HG03108 (cell line): ENCODE results near the gene STX18.
A peak's percentile ranks its signal among the peaks of the same experiment; 100 is the strongest.
"Not testable (repeated sequence)": the region's sequence is repeated elsewhere in the genome, so short reads cannot be mapped to it uniquely, and the experiment has no call there.

Experiments used
- ATAC-seq: cut with Tn5 transposase; IDR thresholded peaks from one replicate; pipeline ENCODE4 v1.9.1; 2021; ENCODE audit warnings: moderate library complexity; ENCODE audit not compliant: unreplicated experiment

STX18 gene

DNA sequence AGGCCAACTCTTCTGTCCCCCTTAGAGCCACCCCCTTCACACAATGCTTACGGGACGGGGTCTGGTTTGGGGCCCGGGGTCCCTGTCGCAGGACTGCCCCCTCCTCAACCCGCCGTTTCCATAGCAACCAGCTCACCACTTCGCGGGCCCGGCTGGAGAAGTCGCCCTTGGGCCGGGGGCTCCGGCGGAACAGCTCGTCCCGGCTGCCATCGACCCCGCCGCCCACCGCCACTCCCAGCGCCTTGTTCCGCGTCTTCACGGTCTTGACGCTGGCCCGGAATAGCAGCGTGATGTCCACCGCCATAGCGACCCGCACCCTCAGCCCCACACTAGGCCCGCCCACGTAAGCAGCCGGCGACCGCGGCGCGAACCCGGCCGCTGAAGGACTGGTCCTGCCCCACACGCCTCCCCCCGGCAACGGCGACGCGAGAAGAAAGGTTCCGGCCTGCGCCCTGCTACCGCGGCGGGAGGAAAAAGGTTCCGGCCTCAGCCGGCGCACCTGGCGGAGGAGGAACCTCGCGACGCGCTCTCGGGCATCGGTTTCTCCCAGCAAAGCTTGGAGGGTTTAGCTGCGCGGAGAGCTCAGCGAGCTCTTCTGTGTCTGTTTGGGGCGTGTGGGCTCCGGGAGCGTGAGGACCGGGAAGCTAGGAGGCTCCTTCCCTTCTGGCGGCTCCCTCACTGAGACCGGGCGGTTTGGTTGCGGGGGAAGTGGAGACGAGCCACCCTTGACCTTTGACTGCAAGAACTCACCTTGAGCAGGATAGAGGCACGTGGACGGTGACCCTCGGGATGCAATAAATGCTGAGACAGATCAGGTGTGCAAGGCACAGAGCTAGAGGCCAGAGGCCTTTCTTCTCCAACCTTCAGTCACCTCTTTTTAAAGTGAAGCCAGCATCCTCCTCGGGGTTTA lies at the start of gene STX18:
Gene STX18, minus strand, starts transcription at position 388 of the 910 bp plus-strand sequence. Its CDS starts 84 bp downstream, at position 304.
- peak; percentile 91 for ATAC-seq

DNA sequence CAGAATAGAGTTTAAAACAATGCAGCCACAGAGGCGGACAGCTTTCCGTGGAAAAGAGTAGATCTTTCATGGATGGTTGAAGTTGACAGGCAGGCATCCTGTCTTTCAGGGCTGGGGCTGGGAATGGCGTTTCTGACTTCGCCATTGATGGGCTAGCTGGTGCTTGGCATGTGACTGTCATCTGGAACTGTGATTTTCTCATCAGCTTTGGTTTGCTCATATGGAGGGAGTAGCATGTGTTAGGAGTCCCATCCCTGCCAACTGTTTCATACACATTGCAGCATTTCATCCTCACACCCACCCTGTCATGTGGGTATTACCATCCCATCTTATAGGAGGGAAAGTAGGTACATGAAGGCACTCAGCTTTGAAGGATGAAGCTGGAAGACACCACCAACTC lies 49.2 kb upstream of the STX18 start:
- no peak for ATAC-seq

DNA sequence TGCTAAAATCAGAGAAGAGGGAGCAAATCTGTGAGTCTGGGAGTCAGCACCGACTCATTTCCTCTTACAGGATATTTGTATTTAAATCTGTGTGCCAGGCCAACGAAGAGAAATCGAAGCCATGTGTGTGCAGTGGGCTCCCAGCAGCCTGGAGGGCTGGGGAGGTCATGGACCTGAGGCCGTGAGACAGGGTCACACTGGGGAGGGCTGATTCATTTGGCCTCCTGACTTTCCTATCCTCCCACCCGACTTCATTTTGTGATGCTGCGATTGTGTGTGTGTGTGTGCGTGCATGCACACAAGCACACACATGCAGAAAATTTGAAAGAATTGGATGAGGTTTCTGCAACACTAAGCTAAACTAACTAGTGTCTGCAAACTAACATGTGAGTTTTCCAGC lies 48.7 kb upstream of the STX18 start:
- ATAC-seq = no peak

DNA sequence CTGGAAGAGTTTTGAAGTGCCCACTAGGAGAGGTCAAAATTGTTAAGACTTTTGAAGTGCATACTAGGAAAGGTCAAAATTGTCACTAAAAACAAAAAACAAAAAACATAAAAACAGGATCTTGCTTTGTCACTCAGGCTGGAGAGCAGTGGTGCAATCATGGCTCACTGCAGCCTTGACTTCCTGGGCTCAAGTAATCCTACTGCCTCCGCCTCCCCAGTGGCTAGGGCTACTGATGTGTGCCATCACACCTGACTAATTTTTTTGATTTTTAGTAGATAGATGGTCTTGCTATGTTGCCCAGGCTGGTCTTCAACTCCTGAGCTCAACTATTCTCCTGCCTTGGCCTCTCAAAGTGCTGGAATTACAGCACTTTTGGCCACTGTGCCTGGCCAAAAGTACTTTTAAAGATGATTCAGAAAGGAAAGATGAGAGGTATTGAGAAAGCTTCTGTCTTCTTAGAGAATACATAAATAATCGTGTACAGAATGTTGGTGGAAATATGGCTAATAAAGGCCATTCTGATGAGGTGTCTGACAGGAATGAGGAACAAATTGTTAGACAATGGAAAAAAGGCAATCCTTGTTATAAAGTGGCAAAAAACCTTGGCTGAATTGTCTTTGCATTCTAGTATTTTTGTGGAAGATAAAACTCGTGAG lies 43.3 kb upstream of the STX18 start:
- ATAC-seq = no peak

DNA sequence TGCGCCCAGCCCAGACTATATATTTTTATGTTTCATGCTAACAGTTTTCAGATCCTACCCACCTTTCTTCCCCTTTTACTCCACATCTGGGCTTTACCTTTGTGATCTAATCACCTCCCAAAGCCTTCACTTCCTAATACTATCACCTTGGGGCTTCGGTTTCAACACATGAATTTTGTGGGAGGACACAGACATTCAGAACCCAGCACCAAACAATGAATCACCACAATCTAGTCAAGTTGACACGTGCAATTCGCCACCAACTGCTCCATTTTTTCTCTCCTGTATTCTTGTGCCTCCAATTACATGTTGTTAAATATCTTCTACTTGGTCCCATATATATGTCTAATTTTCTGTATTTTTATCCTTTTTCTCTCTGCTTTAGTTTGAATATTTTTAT lies 41.8 kb upstream of the STX18 start:
- no peak for ATAC-seq

DNA sequence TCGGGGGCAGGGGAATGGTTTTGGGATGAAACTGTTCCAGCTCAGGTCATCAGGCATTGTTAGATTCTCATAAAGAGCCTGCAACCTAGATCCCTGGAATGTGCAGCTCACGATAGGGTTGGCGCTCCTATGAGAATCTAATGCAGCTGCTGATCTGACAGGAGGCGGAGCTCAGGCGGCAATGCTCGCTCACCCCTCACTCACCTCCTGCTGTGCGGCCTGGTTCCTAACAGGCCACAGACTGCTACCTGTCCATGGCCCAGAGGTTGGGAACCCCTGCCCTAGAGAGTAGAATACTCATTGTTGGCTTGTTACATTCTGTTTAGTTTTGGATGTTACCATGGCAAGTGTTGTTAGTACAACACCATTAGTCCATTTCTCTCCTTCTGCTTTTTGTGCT lies 40.8 kb upstream of the STX18 start:
- ATAC-seq = no peak

DNA sequence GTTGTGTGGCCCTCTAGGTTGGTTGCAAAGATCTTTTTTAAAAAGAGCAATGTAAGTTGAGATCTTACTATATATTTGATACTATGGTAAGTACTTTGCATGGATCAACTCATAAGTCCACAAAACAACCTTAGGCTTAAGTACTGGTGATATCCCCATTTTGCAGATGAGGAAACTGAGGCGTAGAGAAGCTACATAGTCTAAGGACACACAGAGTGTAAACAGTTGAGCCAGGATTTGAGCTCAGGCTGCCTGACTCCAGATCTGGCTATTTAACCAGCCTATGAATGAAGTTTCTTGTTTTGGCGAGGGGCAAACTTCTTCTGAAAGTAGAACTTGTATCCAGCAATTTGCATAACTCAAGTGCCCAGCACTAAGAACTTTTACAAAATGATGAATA lies 38.6 kb upstream of the STX18 start:
- no peak for ATAC-seq

DNA sequence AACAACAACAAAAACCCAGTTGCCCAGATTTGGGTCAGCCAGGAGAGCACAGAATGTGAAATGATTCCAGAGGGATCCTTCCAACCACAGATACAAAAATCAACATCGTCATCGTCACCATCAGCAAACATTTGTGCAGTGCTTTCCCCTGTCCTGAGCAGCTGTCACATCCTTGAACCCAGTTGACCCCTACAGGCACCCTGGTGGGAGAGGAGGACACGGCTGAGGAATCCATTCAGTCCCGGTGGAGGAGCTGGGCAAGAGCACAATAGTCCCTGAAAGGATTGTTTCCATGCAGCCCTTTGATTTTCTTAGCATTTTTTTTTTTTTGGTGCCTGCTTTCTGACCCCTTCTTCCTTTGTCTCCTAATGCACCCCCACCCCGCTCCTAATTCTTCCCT lies 37.1 kb upstream of the STX18 start:
- ATAC-seq = no peak

DNA sequence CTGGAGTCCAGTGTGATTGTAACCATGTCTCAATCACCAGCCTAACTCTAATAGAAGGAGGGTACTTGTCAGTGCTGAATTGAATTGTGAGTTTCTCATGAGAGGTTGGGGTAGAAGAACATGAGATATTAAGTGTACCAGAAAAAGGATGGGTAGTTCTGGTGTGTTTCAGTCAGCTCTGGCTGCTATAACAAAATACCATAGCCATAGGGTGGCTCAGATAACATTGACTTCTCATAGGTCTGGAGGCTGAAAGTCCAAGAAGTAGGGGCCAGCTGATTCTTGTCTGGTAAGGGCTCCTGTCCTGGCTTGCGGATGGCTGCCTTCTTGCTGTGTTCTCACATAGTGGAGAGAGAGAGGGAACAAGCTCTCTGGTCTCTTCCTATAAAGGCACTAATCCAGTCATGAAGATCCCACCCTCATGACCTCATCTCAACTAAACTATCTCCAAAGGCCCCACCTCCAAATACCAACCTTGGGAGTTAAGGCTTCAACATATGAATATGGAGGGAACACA lies 35.6 kb upstream of the STX18 start:
- no peak for ATAC-seq

DNA sequence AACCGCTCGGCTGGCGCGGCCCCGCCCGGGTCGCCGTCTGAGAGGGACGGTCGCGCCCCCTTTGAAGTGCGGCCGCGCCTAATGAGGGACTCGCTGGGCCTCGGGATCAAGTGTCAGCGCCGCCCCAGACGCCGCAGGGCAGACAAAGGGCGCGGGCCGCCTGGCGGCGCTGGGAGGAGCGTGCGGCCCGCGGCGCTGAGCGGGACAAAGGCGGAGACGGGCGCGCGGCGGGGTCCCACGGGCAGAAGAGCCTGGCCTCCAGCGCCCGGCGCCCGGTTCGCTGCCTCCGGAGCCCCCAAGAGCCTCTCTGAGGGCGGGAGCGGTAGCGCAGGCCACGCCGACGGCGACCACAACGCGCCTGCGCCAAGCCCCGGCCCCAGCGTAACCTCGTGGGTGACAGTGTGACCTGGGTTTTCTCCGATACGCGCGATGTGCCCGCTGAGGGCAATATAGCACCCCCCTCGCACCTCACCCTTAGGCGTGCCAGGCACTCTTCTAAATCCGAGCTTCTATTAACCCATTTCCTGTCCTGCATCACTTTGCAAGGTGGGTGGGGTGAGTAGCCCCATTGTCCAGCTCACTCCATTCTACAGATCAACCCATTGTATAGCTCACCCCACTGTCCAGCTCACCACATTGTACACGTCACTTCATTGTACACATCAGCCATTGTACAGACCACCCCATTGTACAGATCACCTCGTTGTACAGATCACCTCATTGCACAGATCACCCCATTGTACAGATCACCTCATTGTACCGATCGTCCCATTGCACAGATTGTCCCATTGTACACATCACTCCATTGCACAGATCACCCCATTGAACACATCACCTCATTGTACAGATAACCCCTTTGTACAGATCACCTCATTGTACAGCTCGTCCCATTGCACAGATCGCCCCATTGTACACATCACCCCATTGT lies 33.7 kb upstream of the STX18 start:
- peak; percentile 71 for ATAC-seq

DNA sequence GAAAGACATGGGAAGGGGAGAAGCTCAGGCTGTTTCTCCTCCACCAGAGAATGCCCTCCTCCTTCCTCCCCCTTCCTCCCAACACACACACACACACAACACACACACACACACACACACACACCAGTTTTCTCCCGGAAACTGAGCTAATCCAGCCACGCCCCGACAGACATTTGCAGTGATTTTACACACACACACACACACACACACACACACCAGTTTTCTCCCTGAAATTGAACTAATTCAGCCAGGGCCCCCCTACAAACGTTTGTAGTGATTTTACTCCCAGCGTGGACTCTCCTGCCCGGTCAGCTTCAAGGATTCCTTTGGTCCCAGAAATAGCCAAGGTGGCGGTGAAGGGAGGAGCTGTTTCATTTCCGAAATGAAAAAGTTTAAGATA lies 32.9 kb upstream of the STX18 start:
- no peak for ATAC-seq

DNA sequence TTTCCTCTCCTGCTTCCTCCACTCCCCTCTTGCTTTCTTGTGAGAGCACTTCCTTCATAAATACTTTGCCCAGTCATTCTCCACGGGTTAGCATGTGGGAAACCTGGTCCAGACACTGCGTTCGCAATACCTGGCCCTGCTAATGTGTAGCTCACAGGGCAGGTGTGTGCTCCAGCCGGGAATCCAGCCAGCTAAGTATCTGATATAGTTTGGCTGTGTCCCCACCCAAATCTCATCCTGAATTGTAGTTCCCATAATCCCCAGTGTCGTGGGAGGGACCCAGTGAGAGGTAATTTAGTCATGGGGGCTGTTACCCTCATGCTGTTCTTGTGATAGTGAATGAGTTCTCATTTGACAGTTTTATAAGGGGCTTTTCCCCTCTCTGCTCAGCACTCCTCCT lies 32.2 kb upstream of the STX18 start:
- ATAC-seq = no peak

DNA sequence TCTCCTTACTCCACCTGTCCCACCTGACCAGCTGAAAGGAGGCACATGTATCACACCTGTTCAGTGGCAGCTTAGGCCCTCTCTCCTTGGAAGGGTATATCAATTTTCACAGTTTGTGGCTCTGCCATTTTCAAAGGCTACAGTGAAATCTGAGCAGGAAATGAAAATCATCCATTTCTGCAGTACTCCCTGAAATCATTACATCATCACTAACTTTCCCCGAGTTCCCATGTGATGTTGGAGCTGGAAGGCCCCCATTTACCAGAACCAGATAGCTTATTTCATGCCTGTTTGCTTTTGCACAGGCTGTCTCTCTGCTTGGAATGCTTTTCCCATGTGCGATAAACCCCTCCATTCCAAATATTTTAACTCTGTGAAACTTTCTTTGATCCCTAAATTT lies 31.0 kb upstream of the STX18 start:
- no peak for ATAC-seq

DNA sequence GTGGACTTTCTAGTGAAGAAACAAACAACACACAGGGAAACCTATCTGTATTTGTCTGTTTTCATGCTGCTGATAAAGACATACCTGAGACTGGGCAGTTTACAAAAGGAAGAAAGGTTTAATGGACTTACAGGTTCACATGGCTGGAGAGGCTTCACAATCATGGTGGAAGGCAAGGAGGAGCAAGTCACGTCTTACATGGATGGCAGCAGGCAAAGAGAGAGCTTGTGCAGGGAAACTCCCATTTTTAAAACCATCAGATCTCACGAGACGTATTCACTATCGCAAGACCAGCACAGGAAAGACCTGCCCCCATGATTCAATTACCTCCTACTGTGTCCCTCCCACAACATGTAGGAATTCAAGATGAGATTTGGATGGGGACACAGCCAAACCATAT lies 28.0 kb upstream of the STX18 start:
- ATAC-seq = not testable (repeated sequence)

DNA sequence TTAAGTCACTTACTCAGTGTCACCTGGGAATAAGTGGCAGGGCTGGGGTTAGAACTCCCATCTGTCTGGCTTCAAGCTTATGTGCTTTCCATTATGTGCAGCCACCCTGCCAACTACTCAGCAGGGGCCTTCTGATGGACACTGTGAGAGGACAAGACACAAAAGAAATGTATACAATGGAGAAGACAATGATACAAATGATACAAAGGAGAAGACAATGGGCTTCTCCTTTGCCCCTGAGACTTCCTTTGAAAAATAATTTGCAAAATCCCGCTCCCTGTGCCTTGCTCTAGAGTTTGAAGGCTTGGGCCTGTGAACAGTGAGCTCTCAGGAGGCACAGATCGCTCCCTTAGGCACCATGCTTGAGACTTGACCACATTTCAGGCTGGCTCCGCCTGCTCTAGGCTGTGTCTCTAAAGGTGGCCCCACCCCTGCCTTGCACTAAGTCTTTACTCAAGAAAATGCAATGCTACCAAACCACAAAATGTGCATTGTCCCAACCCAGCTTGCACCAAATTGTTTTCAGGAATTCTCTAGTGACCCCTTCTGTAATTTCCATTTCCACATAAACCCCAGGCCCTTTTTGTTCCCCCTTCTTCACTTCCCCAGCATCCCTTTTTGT lies 27.1 kb upstream of the STX18 start:
- no peak for ATAC-seq

DNA sequence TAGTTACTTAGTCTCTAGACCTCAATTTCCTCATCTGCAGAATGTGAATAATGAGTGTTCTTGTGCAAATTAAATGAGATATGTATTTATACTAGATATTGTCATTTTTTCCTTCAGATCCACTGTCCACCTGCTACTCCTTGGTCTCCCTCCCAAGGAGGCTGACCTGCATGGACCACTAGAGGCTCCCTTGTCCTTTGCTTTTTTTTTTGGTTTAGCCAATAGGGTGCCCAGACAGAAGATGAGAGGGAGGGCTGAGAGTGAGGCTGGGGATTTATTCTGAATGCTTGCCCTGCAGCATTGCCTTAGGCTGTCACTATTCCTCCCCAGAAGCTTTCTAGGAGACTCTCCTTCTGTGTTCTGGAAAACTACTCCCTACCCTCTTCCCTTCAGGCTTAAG lies 24.5 kb upstream of the STX18 start:
- not testable (repeated sequence) for ATAC-seq

DNA sequence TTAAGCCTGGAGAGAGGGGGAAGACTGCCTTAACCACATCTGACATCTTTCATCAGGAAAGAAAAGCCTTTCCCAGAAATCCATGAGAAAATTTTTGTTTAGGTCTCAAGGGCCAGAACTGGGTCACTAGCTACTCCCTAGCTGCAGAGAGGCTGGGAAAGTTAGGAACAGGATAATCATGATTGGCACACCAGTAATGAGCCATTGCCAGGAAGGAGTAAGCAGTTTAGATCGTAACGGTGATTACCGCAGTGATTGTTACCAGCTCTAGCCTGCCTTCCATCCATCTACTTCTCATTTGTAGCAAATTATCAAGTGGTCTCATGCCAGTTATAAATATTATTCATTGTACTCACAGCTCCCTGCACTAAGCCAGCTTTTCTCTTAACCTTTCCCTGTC lies 22.7 kb upstream of the STX18 start:
- no peak for ATAC-seq

DNA sequence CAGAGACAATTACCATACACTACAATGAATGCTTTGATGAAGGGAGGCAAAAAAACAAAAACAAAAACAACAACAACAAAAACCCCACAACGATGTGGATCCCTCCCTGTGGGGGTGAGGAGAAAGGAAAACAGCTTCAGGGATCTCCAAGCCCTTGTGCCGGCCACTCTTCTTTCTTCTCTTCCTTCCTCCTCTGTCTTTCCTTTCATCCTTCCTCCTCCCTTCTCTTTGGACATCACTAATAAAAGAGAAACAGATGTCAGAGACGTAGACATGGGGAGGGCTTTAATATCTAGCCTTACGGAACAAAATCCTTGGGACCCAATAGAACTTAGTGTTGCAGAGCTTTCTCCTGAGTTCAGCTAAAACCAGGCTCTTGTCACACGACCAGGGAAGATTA lies 18.8 kb upstream of the STX18 start:
- ATAC-seq = no peak

DNA sequence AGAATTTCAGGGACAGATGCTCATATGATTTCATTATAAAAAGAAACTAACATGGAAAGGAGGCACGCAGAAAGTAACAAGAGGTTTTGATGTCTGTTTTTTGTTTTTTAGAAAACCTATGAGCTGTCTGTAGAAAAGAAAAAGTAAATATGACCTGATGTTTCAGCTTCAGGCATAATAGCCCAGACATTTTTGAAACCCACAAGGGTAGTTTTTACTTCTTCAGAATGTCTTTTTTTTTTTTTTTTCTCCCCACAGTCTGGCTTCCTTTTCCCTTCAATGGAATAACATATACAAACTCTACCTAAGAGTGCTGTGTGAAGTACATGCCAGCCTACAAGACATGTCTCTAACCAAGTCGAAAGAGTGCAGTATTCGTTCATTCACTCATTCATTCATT lies 18.3 kb upstream of the STX18 start:
- ATAC-seq = no peak

DNA sequence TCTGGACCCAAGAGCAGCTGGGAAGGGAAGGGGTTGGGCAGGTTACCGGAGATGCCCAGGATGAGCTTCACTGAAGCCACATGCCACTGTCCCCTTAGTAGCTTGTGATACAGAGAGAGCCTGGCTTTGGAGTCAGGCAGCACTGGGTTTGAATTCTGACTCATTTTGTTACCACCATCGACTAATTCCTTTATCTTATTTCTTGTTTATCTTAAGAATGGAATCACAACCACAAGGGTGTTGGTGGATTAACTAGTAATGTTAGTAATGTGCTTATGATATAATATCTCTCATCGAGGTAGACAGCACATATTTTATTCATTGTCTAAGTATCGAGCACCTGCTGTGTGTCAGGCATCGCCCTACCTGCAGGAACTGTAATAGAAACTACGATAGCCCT lies 17.7 kb upstream of the STX18 start:
- ATAC-seq = no peak

DNA sequence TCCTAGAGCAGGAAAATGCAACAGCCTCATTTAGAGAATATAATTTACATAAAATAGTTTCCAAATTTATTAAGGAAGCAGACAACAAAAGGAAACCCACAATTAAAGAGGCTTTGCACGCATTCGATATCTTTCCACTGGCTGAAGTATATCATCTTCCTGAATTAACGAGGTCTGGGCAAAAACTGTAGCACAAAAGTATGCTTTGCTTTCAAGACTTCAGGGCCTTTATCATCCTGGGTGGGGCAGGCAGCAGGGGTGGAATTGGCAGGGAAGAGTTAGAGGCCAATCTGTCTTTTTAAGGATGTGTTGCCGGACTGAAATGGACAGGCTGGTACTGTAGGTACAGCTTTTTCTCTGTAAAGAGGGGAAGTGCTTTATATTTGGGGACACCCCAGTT lies 17.0 kb upstream of the STX18 start:
- no peak for ATAC-seq
